Breast epithelium (tissue), 4 donors: ENCODE results near the gene GUK1. TPM values are rescaled to one million over a fixed set of nuclear protein-coding genes. Genes with fewer than 3 reads are reported as not detected.
"Not testable (repeated sequence)": the region's sequence is repeated elsewhere in the genome, so short reads cannot be mapped to it uniquely, and the experiment has no call there.

Experiments used
- DNase-seq, 2 donors: peaks; one replicate each; pipeline ENCODE4 v3.0.0-alpha.2; 2019; ENCODE audit warnings: low spot score in 2 of 2
- H3K27ac ChIP-seq, 2 donors: fragments of 200-600 bp; sonication (generic) in 1 of 2; one replicate each; pipeline ENCODE4 v1.5.1; 2016 to 2019; ENCODE audit warnings: mild to moderate bottlenecking in 1 of 2
- H3K27me3 ChIP-seq, 2 donors: fragments of 200-600 bp; sonication (generic) in 1 of 2; one replicate each; pipeline versions ENCODE4 v1.5.1 to v1.6.0; 2017 to 2019; ENCODE audit warnings: control low read depth in 1 of 2, mild to moderate bottlenecking in 1 of 2
- H3K36me3 ChIP-seq: fragments of 200-600 bp; one replicate; pipeline ENCODE4 v1.5.1; 2019
- H3K4me1 ChIP-seq, 2 donors: fragments of 200-600 bp; sonication (generic); one replicate each; pipeline ENCODE4 v1.5.1; 2016 to 2019; ENCODE audit warnings: control low read depth in 1 of 2
- H3K4me3 ChIP-seq, 3 donors: fragments of 200-600 bp; sonication (generic); 1 replicate in 2 of 3; 2 replicates in 1 of 3; pipeline ENCODE4 v1.5.1; 2016 to 2019; ENCODE audit warnings: mild to moderate bottlenecking in 3 of 3, moderate library complexity in 2 of 3
- H3K9me3 ChIP-seq, 2 donors: fragments of 200-600 bp; sonication (generic) in 1 of 2; one replicate each; pipeline ENCODE4 v1.5.1; 2016 to 2019; ENCODE audit warnings: control low read depth in 1 of 2
- POLR2A ChIP-seq: fragments of 450-650 bp; IDR thresholded peaks from one replicate; pipeline ENCODE4 v1.6.1; 2016; ENCODE audit warnings: antibody characterized with exemption, mild to moderate bottlenecking, moderate library complexity
- POLR2AphosphoS5 ChIP-seq, 3 donors: sonication (generic); formaldehyde crosslinking; IDR thresholded peaks; one replicate each; pipeline ENCODE4 v1.6.1; 2017; ENCODE audit warnings: antibody characterized with exemption in 3 of 3
- intact Hi-C: fragments of 100-400 bp; cut with DNase I; formaldehyde crosslinking; loops from one replicate; pipeline ENCODE4 v1.15.1; 2023; ENCODE audit warnings: low total_unique reads
- total RNA-seq, 3 donors: library from RNA; depleted of rRNA; stranded (reverse); fragments of >200 nt; gene quantifications; one replicate each; pipeline ENCODE4 v1.1.0, GENCODE V29; 2016
- TF ChIP-seq, protein P1 (sequence below), 3 donors: fragments of 450-650 bp; IDR thresholded peaks; one replicate each; pipeline ENCODE4 v1.5.1; 2016 to 2017; ENCODE audit warnings: antibody characterized with exemption in 3 of 3, mild to moderate bottlenecking in 3 of 3, moderate library complexity in 3 of 3

Gene GUK1
- total RNA-seq, 3 donors from 2014 or later, result 218 to 413 (median 333) TPM

DNA sequence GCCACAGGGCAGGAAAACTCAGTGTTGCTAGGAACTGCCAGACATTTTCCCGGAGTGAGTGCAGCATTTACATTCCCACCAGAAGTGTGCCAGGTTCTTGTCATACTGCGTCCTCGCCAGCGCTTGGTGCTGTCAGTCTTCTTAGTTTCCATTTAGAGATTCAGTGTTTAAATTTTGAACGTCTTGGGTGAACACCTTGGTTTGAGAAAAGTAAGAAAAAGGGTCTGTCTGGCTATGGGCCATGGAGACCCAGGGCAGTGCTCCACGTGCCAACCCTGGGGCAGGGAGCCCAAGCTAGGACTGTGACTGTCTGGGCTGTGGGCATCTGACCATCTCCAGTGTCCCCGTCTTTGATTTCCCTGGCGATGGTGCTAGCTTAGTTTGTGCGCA, 41.6 kb downstream of the GUK1 start:
- Histone ChIP-seq H3K4me3 (no peak overlapping the region), H3K4me1 (no peaks in the 10 kb centered on the region), H3K27ac (no peak overlapping the region), H3K27me3 (no peaks in the 10 kb centered on the region), H3K36me3 (no peaks in the 10 kb centered on the region), H3K9me3 (no peaks in the 10 kb centered on the region)
- intact Hi-C loops, result no loop called here
- TF ChIP-seq, protein P1, sequence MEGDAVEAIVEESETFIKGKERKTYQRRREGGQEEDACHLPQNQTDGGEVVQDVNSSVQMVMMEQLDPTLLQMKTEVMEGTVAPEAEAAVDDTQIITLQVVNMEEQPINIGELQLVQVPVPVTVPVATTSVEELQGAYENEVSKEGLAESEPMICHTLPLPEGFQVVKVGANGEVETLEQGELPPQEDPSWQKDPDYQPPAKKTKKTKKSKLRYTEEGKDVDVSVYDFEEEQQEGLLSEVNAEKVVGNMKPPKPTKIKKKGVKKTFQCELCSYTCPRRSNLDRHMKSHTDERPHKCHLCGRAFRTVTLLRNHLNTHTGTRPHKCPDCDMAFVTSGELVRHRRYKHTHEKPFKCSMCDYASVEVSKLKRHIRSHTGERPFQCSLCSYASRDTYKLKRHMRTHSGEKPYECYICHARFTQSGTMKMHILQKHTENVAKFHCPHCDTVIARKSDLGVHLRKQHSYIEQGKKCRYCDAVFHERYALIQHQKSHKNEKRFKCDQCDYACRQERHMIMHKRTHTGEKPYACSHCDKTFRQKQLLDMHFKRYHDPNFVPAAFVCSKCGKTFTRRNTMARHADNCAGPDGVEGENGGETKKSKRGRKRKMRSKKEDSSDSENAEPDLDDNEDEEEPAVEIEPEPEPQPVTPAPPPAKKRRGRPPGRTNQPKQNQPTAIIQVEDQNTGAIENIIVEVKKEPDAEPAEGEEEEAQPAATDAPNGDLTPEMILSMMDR (IDR thresholded peaks at IDR 0.05), result no peak
- TF ChIP-seq POLR2A (no peak), POLR2AphosphoS5 (IDR thresholded peaks at IDR 0.05) (no peak)
- DNase-seq, result no peak

DNA sequence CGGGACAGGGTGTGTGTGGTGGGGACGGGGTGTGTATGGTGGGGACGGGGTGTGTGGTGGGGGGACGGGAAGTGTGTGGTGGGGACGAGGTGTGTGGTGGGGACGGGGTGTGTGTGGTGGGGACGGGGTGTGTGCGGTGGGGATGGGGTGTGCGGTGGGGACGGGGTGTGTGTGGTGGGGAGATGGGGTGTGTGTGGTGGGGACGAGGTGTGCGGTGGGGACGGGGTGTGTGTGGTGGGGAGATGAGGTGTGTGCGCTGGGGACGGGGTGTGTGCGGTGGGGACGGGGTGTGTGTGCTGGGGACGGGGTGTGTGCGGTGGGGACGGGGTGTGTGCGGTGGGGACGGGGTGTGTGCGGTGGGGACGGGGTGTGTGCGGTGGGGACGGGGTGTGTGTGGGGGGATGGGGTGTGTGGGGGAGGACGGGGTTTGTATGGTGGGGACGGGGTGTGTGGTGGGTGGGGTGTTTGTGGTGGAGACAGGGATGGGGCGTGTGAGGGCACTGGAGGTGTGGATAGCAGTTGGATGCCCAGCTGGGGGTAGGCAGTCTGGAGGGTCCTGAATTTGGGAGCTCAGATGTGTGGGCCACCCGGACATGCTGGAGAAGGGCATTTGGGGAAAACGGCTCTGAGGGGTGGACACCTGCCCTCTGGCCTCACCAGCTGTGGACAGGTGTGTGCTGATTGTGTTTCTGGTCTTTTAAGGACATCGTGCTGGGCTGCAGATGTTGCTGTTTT, 42.4 kb downstream of the GUK1 start:
- Histone ChIP-seq H3K4me1 (no peaks in the 10 kb centered on the region), H3K9me3 (no peaks in the 10 kb centered on the region), H3K4me3 (no peak overlapping the region), H3K27ac (no peak overlapping the region), H3K36me3 (no peaks in the 10 kb centered on the region), H3K27me3 (no peaks in the 10 kb centered on the region)
- no peak for TF ChIP-seq POLR2A
- DNase-seq, result no peak
- intact Hi-C loops, result no loop called here

DNA sequence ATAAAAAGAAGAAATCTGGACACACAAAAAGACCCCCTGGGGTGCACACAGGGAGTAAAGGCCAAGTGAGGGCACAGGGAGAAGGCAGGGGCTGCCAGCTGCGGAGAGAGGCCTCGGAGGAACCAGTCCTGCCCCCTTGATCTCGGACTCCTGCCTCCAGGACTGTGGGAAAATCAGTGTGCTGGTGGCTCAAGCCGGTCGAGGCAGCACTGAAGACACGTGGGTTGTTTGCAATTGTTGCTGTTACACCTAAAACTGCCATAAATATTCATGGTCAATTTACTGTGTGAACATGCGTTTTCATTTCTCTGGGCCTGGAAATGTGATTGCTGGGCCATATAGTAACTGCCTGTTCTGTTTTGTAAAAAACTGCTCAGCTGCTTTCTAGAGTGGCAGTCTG, 44.1 kb downstream of the GUK1 start:
- H3K9me3 ChIP-seq, result no peaks in the 10 kb centered on the region
- H3K4me1 ChIP-seq, result no peaks in the 10 kb centered on the region
- H3K4me3 ChIP-seq, result no peak overlapping the region
- no peaks in the 10 kb centered on the region for H3K27me3 ChIP-seq
- TF ChIP-seq POLR2AphosphoS5 (IDR thresholded peaks at IDR 0.05) (no peak), POLR2A (no peak)
- TF ChIP-seq, protein P1 (IDR thresholded peaks at IDR 0.05), result no peak
- no peak overlapping the region for H3K27ac ChIP-seq
- H3K36me3 ChIP-seq, result no peaks in the 10 kb centered on the region
- intact Hi-C loops, result no loop called here
- DNase-seq, result no peak

DNA sequence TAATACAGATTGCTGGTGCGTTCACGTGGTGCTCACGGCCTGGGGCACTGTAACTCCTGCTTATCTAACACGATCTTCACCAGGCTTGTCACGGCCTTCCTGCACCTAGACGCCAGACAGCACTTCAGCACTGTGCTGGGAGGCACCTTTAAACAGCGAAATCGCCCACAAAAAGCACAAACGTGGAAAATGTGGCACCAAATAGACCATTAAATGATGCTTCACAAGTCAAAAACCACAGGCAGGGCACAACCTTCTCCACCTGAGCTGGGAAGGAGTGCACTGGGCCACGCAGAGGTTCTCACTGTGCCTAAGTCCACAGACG, 45.5 kb downstream of the GUK1 start:
- no peak for DNase-seq
- H3K4me1 ChIP-seq, result no peaks in the 10 kb centered on the region
- intact Hi-C loops, result no loop called here
- no peak overlapping the region for H3K4me3 ChIP-seq
- no peaks in the 10 kb centered on the region for H3K27me3 ChIP-seq
- no peak overlapping the region for H3K27ac ChIP-seq
- no peak for TF ChIP-seq POLR2AphosphoS5 (IDR thresholded peaks at IDR 0.05)
- TF ChIP-seq POLR2A, result no peak
- TF ChIP-seq, protein P1 (IDR thresholded peaks at IDR 0.05), result no peak
- no peaks in the 10 kb centered on the region for H3K36me3 ChIP-seq
- no peaks in the 10 kb centered on the region for H3K9me3 ChIP-seq

DNA sequence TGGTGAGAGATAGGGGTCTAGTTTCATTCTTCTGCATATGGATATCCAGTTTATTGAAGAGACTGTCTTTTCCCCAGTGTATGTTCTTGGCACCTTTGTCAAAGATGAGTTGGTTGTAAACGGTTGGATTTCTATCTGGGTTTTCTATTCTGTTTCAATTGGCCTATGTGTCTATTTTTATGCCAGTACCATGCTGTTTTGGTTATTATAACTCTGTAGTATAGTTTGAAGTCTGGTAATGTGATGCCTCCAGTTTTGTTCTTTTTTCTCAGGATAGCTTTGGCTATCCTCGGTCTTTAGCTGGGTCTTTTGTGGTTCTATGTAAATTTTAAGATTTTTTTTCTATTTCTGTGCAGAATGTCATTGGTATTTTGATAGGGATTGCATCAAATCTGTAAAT, 48.2 kb downstream of the GUK1 start:
- DNase-seq, H3K4me3 ChIP-seq, H3K27ac ChIP-seq, H3K27me3 ChIP-seq, H3K4me1 ChIP-seq, intact Hi-C loops, H3K36me3 ChIP-seq, H3K9me3 ChIP-seq: not testable (repeated sequence)

DNA sequence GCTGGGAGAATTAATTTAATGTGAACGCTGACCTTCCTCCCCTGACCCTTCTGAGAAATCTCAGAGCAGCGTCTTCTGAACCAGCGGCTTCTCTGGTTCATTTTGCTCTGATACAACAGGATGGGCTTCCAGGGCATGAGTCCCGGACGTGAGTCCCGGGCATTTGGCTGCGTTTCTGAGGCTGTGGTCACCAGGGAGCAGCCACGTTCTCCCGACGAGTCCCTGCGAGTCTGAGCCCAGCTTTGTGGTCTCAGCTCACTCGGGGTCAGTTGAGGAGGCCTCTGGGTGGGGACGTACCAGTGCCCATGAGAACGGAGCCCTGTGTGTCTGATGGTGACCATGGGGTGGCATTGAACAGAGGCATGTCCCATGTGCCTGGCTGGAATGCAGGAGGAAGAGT, 50.1 kb downstream of the GUK1 start:
- no peak for DNase-seq
- H3K9me3 ChIP-seq, result no peaks in the 10 kb centered on the region

More for the DNA sequence above, 50.1 kb downstream of the GUK1 start:
- TF ChIP-seq POLR2A, result no peak
- no peak for TF ChIP-seq POLR2AphosphoS5 (IDR thresholded peaks at IDR 0.05)
- TF ChIP-seq, protein P1 (IDR thresholded peaks at IDR 0.05), result no peak
- intact Hi-C loops, result no loop called here
- Histone ChIP-seq H3K36me3 (no peaks in the 10 kb centered on the region), H3K4me3 (no peak overlapping the region), H3K27ac (no peak overlapping the region), H3K27me3 (no peaks in the 10 kb centered on the region), H3K4me1 (no peaks in the 10 kb centered on the region)
